OCI-LY7 (cell line): ENCODE data around the gene HAX1. TPM values are rescaled to one million over a fixed set of nuclear protein-coding genes. Genes with fewer than 3 reads are reported as not detected.

ENCODE experiments used
- BruUV-seq: library from RNA; stranded (reverse); fragments of 400-500 nt; replicated peaks from 2 replicates; lab custom pipeline; 2021; lab: Mats Ljungman, UMichigan
- CTCF ChIA-PET: fragments of 300-600 bp; sonication (Branson Sonifier 250); formaldehyde crosslinking; loops from one replicate; lab custom pipeline; 2022; ENCODE audit warnings: antibody characterized with exemption; ENCODE audit not compliant: unreplicated experiment; lab: Charles Lee
- POLR2A ChIA-PET: fragments of 300-600 bp; sonication (Branson Sonifier 250); formaldehyde crosslinking; loops from one replicate; lab custom pipeline; 2022; ENCODE audit warnings: antibody characterized with exemption; lab: Charles Lee
- DNase-seq: peaks from one replicate; pipeline ENCODE4 v3.0.0-alpha.2; 2015; ENCODE audit warnings: low spot score
- H2AFZ ChIP-seq: fragments of 200-600 bp; sonication (generic), shearing (Covaris generic); 2 replicates; pipeline ENCODE4 v1.6.1; 2014; ENCODE audit warnings: mild to moderate bottlenecking, antibody characterized with exemption, low read length, moderate library complexity
- H3K27ac ChIP-seq: fragments of 200-600 bp; sonication (generic); 2 replicates; pipeline ENCODE4 v1.5.1; 2014; ENCODE audit warnings: mixed run types, low read depth, mild to moderate bottlenecking, moderate library complexity, low read length, inconsistent platforms; ENCODE audit not compliant: poor library complexity, severe bottlenecking
- H3K36me3 ChIP-seq: fragments of 200-600 bp; sonication (generic); 2 replicates; pipeline ENCODE4 v1.6.1; 2014; ENCODE audit warnings: mild to moderate bottlenecking, antibody characterized with exemption, low read length, moderate library complexity, mixed read lengths; ENCODE audit not compliant: insufficient read depth
- H3K4me1 ChIP-seq: fragments of 200-600 bp; sonication (generic); 2 replicates; pipeline ENCODE4 v1.5.1; 2014; ENCODE audit warnings: mild to moderate bottlenecking, low read length; ENCODE audit not compliant: insufficient read depth, poor library complexity, severe bottlenecking
- H3K4me2 ChIP-seq: fragments of 200-600 bp; sonication (generic); 2 replicates; pipeline ENCODE4 v1.6.1; 2014; ENCODE audit warnings: mild to moderate bottlenecking, low read length
- H3K4me3 ChIP-seq: fragments of 200-600 bp; sonication (generic); 2 replicates; pipeline ENCODE4 v1.5.1; 2014; ENCODE audit warnings: mild to moderate bottlenecking, low read depth, low read length; ENCODE audit not compliant: poor library complexity, severe bottlenecking
- H3K79me2 ChIP-seq: fragments of 200-600 bp; sonication (generic); 2 replicates; pipeline ENCODE4 v1.6.1; 2016; ENCODE audit warnings: low read depth, mild to moderate bottlenecking, low read length, moderate library complexity, mixed read lengths; ENCODE audit not compliant: insufficient read depth
- H3K9me2 ChIP-seq: fragments of 200-600 bp; sonication (generic); 2 replicates; pipeline ENCODE4 v1.6.1; 2016; ENCODE audit warnings: mild to moderate bottlenecking, low read length, mixed read lengths; ENCODE audit not compliant: insufficient read depth
- H3K9me3 ChIP-seq: fragments of 200-600 bp; sonication (generic); 2 replicates; pipeline ENCODE4 v1.6.1; 2014; ENCODE audit warnings: mild to moderate bottlenecking, mixed run types, low read length, mixed read lengths
- H4K20me1 ChIP-seq: fragments of 200-600 bp; sonication (generic); 2 replicates; pipeline ENCODE4 v1.6.1; 2014; ENCODE audit warnings: mild to moderate bottlenecking, antibody characterized with exemption, low read length, moderate library complexity, mixed read lengths; ENCODE audit not compliant: insufficient read depth
- CTCF ChIP-seq: fragments of 200-600 bp; sonication (generic); conservative IDR thresholded peaks from 2 replicates; pipeline ENCODE4 v1.5.1; 2014; ENCODE audit warnings: mild to moderate bottlenecking, antibody characterized with exemption, low read length, moderate library complexity, mixed read lengths
- EZH2phosphoT487 ChIP-seq: fragments of 200-600 bp; sonication (generic); IDR thresholded peaks from 2 replicates; pipeline ENCODE4 v1.6.1; 2018; ENCODE audit warnings: low read depth, borderline replicate concordance, mild to moderate bottlenecking, mixed run types, antibody characterized with exemption, low read length, moderate library complexity, mixed read lengths
- intact Hi-C: fragments of 100-400 bp; cut with micrococcal nuclease; formaldehyde crosslinking; loops from one replicate; pipeline ENCODE4 v1.10.0; 2022; ENCODE audit not compliant: unreplicated experiment
- total RNA-seq, 2 experiments: library from RNA; depleted of rRNA in 1 of 2; stranded (reverse); fragments of >200 nt in 1 of 2; shearing (Covaris generic) in 1 of 2; gene quantifications; 2 replicates each; pipeline ENCODE4 v1.2.3, GENCODE V29; 2014 to 2022

HAX1 gene
- total RNA-seq, 2 experiments from 2014 or later: 170 to 196 TPM

GRCh38 chr1:154323493-154323892 lies 51.1 kb downstream of the HAX1 start:
- no peaks in the 10 kb centered on the region for H3K79me2 ChIP-seq
- no peaks in the 10 kb centered on the region for H3K9me3 ChIP-seq
- H3K36me3 ChIP-seq: no peaks in the 10 kb centered on the region
- peaks cover 22% of the 10 kb centered on the region for H3K4me1 ChIP-seq
- no peak overlapping the region for H3K4me2 ChIP-seq
- H2AFZ ChIP-seq: no peak overlapping the region
- intact Hi-C loops: loop anchor here (10.0 kb wide), 1 partner anchor 221 kb away; no protein-coding TSS in a partner anchor
- POLR2A ChIA-PET: no interaction called here
- BruUV-seq: no TSS peak
- CTCF ChIA-PET: no interaction called here
- DNase-seq: no peak
- TF ChIP-seq CTCF (no peak), EZH2phosphoT487 (no peak)
- H4K20me1 ChIP-seq: no peaks in the 10 kb centered on the region
- no peak overlapping the region for H3K4me3 ChIP-seq
- H3K9me2 ChIP-seq: no peaks in the 10 kb centered on the region
- H3K27ac ChIP-seq: no peak overlapping the region

- no peaks in the 10 kb centered on the region for H3K36me3 ChIP-seq
- peak overlapping the region; percentile 83 for H3K4me3 ChIP-seq
- ChIA-PET POLR2A (no interaction called here), CTCF (no interaction called here)
- no peaks in the 10 kb centered on the region for H4K20me1 ChIP-seq
- intact Hi-C loops: loop anchor here (10.0 kb wide), 1 partner anchor 221 kb away; no protein-coding TSS in a partner anchor
- peaks cover 22% of the 10 kb centered on the region for H3K4me1 ChIP-seq
- DNase-seq: no peak
- H3K9me3 ChIP-seq: no peaks in the 10 kb centered on the region
- no peak overlapping the region for H3K27ac ChIP-seq
- no peak for TF ChIP-seq CTCF
- TF ChIP-seq EZH2phosphoT487: no peak
- H3K9me2 ChIP-seq: no peaks in the 10 kb centered on the region
- H3K4me2 ChIP-seq: peak overlapping the region; percentile 99
- no TSS peak for BruUV-seq
- H2AFZ ChIP-seq: peak overlapping the region; percentile 98
- no peaks in the 10 kb centered on the region for H3K79me2 ChIP-seq
Measured at GRCh38 chr1:154324241-154324640, 51.8 kb downstream of the HAX1 start.

GRCh38 chr1:154324669-154325582 lies 52.5 kb downstream of the HAX1 start, which contains the start of gene ATP8B2:
Gene ATP8B2, plus strand, starts transcription at chr1:154325525. Its CDS starts 2,617 bp downstream, at chr1:154328142.
- no TSS peak for BruUV-seq
- peak; percentile 87 for DNase-seq
- Histone ChIP-seq H3K4me2 (peak within 1 kb of the TSS; percentile 99), H3K4me1 (peaks cover 22% of the 10 kb centered on the region), H3K9me3 (no peaks in the 10 kb centered on the region), H3K27ac (peak within 1 kb of the TSS; percentile 19), H3K4me3 (peak within 1 kb of the TSS; percentile 83), H4K20me1 (no peaks in the 10 kb centered on the region), H3K36me3 (no peaks in the 10 kb centered on the region), H3K9me2 (no peaks in the 10 kb centered on the region), H2AFZ (peak within 1 kb of the TSS; percentile 98), H3K79me2 (no peaks in the 10 kb centered on the region)
- ChIA-PET CTCF (no interaction called here), POLR2A (no interaction called here)
- TF ChIP-seq CTCF: peak; percentile 95
- no peak for TF ChIP-seq EZH2phosphoT487
- intact Hi-C loops: loop anchor here (10.0 kb wide), 1 partner anchor 220 kb away; no protein-coding TSS in a partner anchor
